Measurements from ENCODE around the gene AHRR. TPM values are rescaled to one million over a fixed set of nuclear protein-coding genes. Genes with fewer than 3 reads are reported as not detected.

AHRR gene
- total RNA-seq, 1 donor from 2014 or later: not detected

DNA sequence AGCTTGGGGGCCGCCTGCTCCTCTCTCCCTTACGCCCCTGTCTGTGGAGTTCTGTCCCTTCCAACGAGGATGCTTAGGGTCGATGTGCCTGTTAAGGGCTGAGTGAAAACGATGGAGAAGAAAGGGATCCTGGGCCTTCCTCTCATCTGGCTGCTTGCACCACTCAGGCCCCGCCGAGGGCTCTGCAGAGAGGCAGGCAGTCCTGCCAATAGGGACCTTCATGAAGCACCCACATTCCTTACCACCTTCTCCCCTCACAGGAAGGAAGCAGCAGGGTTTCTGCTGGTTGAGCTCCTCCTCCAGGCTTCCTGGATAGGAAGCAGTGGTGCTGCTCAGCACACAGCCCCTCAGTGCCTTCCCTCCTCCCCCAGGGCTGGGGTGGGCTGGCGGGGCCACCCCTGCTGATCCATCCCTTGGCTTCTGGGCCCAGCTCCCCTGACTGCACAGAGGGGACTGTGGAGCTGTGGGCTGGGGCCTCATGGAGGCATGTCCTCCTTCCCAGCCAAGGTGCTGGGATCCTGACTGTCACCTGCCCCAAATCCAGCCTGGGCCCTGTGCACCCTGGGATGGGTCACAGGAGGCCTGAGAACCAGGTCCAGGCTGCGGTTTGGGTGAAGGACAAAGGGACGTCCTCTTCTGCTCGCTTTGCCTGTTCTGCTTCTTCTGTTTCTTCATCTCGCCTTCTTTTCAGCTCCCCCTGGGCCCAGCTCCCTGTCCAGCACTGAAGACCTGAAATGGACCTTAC, 50.5 kb downstream of the AHRR start:
- peak in 1 of 2 donors; percentile 56 for DNase-seq (ENCODE audit: low spot score in 2 of 2)

DNA sequence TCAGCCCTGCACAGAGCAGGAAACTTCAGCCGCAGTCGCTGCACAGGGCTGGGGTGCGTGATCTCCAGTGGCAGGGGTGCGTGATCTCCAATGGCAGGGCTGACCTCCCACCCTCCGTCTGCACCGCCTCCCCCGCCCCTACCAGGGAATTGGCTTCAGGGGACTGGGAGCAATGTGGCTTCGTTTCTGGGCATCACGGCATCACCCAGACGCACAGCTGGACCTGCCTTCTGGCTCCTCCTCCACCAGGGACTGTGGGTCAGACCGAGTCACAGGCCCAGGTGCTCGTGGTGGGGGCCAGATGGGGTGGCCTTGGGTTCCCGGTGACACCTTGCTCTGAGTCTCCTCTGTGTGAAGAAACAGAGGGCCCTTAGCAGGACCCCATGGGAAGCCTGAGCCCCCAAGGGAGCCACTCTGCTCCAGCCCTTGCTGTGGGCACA, 51.1 kb downstream of the AHRR start:
- H3K27ac ChIP-seq: no peak overlapping the region
- TF ChIP-seq, protein P1, sequence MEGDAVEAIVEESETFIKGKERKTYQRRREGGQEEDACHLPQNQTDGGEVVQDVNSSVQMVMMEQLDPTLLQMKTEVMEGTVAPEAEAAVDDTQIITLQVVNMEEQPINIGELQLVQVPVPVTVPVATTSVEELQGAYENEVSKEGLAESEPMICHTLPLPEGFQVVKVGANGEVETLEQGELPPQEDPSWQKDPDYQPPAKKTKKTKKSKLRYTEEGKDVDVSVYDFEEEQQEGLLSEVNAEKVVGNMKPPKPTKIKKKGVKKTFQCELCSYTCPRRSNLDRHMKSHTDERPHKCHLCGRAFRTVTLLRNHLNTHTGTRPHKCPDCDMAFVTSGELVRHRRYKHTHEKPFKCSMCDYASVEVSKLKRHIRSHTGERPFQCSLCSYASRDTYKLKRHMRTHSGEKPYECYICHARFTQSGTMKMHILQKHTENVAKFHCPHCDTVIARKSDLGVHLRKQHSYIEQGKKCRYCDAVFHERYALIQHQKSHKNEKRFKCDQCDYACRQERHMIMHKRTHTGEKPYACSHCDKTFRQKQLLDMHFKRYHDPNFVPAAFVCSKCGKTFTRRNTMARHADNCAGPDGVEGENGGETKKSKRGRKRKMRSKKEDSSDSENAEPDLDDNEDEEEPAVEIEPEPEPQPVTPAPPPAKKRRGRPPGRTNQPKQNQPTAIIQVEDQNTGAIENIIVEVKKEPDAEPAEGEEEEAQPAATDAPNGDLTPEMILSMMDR (IDR thresholded peaks at IDR 0.05): no peak
- H3K9me3 ChIP-seq: no peaks in the 10 kb centered on the region
- no peaks in the 10 kb centered on the region for H3K36me3 ChIP-seq
- H3K4me1 ChIP-seq: no peaks in the 10 kb centered on the region
- H3K27me3 ChIP-seq: no peaks in the 10 kb centered on the region
- H3K4me3 ChIP-seq: no peak overlapping the region
- intact Hi-C loops (cut with DNase I): no loop called here
- peak in 1 of 2 donors; percentile 57 for DNase-seq (ENCODE audit: low spot score in 2 of 2)

More for the DNA sequence above, 50.5 kb downstream of the AHRR start:
- Histone ChIP-seq H3K27ac (no peak overlapping the region), H3K27me3 (no peaks in the 10 kb centered on the region), H3K36me3 (no peaks in the 10 kb centered on the region), H3K4me3 (no peak overlapping the region), H3K9me3 (no peaks in the 10 kb centered on the region), H3K4me1 (no peaks in the 10 kb centered on the region)
- intact Hi-C loops (cut with DNase I): no loop called here
- TF ChIP-seq, protein P1 (IDR thresholded peaks at IDR 0.05): no peak

DNA sequence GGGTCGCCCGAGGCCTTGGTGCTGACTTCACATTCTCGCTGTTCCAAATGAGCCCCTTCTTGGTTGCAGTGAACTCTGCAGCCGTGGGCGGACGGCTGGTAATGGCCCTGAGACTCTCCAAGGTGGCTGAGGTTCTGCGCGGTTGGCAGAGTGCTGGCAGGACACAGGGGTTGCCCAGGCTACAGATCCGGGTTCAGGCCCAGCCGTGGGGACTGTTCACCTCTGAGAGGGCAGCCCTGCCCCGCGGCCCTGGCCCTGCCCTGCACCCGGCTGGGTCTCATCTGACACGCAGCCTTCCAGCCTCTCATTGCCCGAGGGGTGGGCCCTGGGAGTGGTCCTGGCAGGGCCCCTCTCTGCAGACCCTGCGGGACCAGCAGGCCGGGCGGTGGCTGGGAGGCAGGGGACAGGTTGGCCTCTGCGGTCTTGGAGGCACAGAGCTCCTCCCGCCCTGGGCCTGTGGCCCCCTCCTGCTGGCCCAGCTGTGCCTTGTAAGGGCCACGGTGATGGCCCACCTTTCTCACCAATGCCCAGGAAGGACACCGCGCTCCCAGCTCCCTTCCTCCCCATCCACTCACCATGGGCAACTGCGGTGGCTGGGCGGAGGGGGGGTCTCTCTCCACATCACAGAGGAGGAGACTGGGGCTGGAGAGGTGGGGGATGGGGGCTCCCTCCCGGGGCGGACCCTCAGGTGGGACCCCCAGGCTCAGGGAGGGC, 51.6 kb downstream of the AHRR start:
- Histone ChIP-seq H3K4me3 (peak overlapping the region in 1 of 2 donors; percentile 61), H3K27me3 (no peaks in the 10 kb centered on the region), H3K4me1 (no peaks in the 10 kb centered on the region), H3K36me3 (no peaks in the 10 kb centered on the region), H3K9me3 (no peaks in the 10 kb centered on the region), H3K27ac (no peak overlapping the region)
- intact Hi-C loops (cut with DNase I): no loop called here
- DNase-seq (ENCODE audit: low spot score in 2 of 2): peak in 1 of 2 donors; percentile 59
- TF ChIP-seq, protein P1 (IDR thresholded peaks at IDR 0.05): no peak

GRCh38 chr5:373710-374602, 52.4 kb downstream of the AHRR start:
- no peaks in the 10 kb centered on the region for H3K9me3 ChIP-seq
- H3K27ac ChIP-seq: no peak overlapping the region
- H3K4me1 ChIP-seq: no peaks in the 10 kb centered on the region
- intact Hi-C loops (cut with DNase I): no loop called here
- no peaks in the 10 kb centered on the region for H3K27me3 ChIP-seq
- peak in 1 of 2 donors; percentile 40 for DNase-seq (ENCODE audit: low spot score in 2 of 2)
- peak overlapping the region in 1 of 2 donors; percentile 61 for H3K4me3 ChIP-seq
- TF ChIP-seq, protein P1 (IDR thresholded peaks at IDR 0.05): no peak
- no peaks in the 10 kb centered on the region for H3K36me3 ChIP-seq

- TF ChIP-seq, protein P1 (IDR thresholded peaks at IDR 0.05): no peak
- no peak overlapping the region for H3K4me3 ChIP-seq
- no peaks in the 10 kb centered on the region for H3K9me3 ChIP-seq
- no peaks in the 10 kb centered on the region for H3K4me1 ChIP-seq
- H3K36me3 ChIP-seq: no peaks in the 10 kb centered on the region
- DNase-seq (ENCODE audit: low spot score in 2 of 2): peak in 1 of 2 donors; percentile 52
- H3K27ac ChIP-seq: no peak overlapping the region
- H3K27me3 ChIP-seq: no peaks in the 10 kb centered on the region
- intact Hi-C loops (cut with DNase I): no loop called here
Observed at GRCh38 chr5:374631-375335, 53.3 kb downstream of the AHRR start.

Data from ascending aorta (tissue), 2 donors.